HG02870 (cell line): ENCODE results near the gene TUBB4A.

Experiments used
- ATAC-seq: cut with Tn5 transposase; IDR thresholded peaks from one replicate; pipeline ENCODE4 v1.9.1; 2021; ENCODE audit warnings: mild to moderate bottlenecking, moderate library complexity; ENCODE audit not compliant: unreplicated experiment

Gene TUBB4A

DNA sequence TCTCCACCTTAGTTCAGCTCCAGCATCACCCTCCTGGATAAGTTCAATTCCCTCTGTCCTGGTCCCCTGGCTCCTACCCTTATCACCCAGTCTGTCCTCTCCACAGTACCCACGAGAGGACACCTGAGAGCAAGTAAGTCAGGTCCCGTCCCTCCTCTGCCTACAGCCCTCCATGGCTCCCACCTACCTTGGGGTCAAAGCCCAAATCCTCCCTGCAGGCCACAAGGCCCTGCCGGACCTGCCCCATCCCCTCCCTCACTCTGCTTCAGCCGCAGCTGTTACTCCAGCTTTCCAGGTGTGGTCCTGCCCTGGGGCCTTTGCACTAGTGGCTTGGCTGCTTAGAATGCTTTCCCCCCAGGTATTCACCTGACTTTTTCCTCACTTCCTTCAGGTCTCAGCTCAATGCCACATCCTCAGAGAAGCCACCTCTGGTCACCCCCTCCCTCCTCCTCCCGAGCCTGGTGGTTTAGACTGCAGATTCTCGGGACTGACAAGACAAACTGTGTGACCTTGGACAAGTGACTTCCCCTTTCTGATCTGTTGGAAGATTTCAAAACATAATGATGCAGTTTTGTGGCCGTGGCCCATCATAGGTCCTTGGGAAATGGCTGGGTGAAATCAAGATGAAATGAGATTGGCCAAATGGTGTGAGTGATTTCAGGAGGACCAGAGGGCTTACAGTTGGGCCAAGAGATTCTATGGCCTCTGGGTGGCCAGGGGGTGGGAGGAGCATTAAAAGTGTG lies 3.6 kb downstream of the TUBB4A start:
- ATAC-seq, result no peak

DNA sequence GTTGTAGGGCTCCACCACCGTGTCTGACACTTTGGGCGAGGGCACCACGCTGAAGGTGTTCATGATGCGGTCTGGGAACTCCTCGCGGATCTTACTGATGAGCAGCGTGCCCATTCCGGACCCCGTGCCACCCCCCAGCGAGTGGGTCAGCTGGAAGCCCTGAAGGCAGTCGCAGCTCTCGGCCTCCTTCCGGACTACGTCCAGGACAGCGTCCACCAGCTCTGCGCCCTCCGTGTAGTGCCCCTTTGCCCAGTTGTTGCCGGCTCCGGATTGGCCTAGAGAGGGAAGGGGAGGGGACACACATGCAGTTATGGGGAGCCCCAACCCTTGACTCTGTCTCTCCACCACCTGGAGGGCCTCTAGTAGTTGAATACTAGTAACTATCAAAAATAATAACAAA lies 6.2 kb downstream of the TUBB4A start:
- ATAC-seq, result no peak

DNA sequence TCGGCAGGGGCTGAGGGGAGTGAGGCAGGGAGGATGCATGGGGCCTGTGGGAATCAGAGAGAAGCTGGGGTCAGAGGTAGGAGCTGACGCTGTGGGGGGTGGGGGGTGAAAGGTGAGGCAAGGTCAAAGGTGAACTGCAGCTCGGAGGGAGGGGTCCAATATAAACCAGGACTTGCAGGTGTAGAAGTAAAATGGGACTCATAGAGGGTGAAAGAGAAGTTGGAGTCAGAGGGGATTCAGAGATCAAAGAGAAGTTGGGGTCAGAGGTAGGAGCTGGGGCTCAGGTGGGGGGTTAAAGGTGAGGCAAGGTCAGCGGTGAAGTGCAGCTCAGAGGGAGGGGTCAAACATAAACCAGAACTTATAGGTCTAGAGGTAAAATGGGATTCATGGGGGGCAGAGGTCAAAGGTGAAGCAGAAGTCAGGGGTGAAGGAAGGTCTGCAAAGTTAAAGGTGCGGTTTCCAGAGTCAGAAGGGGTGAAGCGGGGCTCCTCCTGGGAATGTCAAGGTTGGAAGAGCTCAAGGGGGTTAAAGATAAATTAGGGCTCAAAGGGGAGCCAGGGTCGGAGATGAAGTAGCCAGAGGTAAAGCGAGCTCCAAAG lies 7.6 kb downstream of the TUBB4A start:
- no peak for ATAC-seq

DNA sequence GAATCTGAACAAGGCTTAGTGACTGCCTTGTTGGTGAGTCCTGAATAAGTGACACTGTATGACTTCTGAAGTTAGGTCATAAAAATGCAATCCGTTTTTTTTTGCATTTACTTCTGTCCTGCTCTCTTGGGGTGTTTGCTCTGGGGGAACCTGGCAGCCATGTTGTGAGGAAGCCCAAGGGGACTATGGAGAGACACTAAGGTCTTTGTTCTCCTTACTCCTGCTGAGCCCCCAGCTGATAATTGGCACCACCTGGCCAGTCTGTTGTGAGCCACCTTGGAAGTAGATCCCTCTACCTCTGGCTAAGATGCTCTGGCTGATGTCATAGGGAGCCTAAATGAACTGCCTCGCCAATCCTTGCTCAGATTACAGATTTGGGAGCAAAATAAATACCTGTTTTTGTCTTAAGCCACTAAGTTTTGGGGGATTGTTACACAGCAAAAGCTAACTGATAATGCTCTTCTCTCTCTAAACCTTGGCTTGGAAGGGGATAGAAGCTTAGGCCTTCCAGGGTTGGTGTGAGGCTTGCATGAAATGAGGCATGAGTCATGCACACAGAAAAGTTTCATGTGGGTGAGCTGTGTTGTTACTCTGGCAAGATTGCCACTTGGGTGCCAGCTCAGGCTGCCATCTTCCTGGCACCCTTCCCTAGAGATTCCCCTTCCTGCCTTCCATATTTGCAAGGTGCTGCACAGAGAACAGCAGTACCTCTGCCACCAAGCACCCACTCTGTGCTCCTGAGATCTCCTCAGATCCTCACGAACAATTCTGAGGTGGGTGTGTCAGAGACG lies 10.1 kb downstream of the TUBB4A start:
- no peak for ATAC-seq

DNA sequence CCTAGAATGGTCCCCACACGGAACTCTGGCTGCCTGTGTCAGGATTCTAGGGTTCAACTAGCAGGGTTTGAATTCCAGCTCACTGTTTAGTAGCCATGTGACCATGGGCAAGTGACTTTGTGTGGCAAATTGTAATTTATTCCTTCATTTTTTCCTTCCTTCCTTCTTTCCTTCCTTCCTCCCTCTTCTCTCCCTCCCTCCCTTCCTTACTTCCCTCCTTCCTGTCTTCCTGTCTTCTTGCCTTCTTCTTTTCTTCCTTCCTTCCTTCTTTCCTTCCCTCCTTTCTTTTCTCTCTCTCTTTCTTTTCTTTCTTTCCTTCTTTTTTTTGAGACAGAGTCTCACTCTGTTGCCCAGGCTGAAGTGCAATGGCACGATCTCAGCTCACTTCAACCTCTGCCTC lies 12.0 kb downstream of the TUBB4A start:
- no peak for ATAC-seq

DNA sequence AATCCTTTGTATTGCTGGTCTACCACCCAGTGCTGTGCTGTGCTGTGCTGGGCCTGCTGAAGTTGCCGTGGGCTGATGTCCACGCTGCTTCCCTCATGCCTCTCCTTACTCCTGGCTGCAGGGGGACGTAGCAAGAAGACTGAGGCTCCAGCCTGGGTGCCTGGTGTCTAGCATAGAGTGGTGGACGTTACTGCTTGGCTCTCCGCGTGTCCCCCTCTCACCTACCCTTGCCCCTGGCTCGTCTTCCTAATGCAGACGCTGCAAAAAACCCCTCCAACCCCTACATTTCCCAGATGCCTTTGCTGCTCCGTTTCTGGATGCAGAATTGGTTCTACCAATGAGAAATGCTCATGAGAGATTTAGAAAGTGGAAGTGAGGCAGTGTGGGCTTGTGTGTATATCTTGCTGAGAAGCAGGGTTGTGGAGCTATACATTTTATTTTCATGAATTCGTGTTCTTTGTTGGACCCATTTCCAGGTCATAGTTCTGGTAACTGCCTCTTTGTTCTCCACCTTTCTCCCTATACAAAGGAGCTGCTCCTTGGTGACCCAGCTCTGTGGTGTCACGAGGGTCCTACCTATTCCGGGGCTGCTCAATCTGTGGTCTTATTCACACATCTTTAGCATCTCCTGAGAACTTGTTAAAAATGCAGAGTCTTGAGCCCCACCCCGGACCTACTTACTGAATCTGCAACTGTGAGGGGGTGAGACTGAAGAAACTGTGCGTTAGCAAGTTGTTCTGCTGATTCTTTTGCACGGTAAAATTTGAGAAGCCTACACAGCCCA lies 12.6 kb downstream of the TUBB4A start:
- no peak for ATAC-seq

DNA sequence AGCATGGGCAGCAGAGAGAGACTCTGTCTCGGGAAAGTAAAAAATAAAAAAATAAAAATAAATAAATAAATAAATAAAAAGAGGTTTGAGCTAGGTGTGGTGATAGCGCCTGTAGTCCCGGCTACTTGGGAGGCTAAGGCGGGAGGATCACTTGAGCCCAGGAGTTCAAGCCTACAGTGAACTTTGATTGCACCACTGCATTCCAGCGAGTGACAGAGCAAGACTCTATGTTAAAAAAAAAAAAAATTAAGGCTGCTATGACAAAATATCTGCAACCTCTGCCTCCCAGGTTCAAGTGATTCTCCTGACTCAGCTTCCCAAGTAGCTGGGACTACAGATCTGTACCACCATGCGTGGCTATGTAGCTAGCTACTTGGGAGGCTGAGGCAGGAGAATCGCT lies 17.3 kb downstream of the TUBB4A start:
- ATAC-seq, result no peak

DNA sequence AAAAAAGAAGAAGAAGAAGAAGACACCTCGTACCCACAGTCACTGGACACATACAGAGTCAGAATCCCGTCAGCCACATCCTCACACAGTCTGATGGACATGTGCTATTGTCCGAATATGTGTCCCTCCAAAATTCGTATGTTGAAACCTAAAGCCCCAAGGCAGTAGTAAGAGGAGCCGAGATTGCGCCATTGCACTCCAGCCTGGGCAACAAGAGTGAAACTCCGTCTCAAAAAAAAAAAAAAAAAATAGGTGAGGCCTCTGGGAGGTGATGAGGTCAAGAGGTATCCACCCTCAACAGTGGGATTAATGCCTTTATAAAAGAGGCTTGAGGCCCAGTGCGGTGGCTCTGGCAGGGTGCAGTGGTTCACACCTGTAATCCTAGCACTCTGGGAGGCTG lies 17.9 kb downstream of the TUBB4A start:
- no peak for ATAC-seq

DNA sequence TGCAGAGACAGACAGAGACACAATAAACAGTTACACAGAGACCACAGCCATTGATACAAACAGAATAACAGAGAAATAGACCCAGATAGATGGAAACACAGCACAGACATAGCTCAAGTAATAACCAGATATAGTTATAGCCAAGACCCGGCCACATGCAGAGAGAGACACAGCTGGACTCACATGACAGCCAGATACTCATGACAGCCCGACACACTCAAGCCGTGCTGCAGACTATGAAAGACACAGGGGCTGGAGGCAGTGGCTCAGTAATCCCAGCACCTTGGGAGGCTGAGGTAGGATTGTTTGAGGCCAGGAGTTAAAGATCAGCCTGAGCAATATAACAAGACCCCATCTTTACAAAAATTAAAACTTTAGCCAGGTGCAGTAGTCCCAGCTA lies 18.9 kb downstream of the TUBB4A start:
- ATAC-seq, result no peak

DNA sequence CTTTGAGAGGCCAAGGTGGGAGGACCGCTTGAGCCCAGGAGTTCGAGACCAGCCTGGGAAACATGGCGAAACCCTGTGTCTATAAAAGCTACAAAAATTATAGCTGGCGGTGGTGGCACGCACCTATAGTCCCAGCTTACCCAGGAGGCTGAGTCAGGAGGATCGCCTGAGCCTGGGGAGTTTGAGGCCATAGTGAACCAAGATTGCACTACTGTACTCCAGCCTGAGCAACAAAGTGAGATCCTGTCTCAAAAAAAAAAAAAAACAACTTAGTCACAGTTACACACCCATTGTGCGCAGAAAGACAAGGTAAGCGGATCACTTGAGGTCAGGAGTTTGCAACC lies 19.8 kb downstream of the TUBB4A start:
- no peak for ATAC-seq

DNA sequence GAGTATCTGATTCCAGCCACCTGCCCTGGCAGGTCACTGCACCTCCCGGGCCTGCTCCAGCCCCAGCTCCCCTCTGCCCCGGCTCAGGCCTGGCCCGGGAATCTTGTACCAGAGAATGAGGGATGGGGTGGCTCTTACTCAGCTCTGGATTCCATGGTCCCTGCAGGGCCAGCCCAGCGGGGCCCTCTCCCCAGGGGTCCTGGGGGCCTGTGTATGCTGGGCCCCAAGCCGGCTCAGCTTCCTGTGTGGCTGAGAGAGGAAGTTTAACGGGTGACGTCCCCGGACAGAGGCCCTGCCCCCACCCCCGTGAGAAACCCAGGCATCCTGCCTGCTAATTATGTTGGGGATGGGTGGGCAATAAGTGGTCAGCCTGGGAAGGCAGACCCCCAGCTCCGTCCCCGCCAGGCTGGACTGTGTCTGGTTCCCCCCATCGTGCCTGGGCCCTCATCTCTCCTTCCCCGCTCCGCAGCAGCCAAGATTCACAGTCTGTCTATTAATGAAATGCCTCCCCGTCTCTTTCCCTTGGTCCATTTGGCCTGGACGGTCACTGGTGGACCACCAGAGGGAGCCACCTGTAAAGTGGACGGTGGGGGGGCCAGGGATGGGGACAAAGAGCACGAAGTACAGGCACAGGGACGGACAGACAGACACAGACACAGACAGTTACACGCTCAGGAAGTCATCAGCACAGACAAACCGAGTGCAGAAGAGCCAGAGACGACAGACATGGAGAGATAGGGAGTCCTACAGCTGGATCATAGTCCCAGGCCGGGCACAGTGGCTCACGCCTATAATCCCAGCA lies 20.4 kb downstream of the TUBB4A start, which contains the start of gene DENND1C:
Gene DENND1C (minus strand): TSS at position 247 of the 802 bp plus-strand sequence. CDS start 92 bp downstream, at position 155.
- ATAC-seq, result no peak

DNA sequence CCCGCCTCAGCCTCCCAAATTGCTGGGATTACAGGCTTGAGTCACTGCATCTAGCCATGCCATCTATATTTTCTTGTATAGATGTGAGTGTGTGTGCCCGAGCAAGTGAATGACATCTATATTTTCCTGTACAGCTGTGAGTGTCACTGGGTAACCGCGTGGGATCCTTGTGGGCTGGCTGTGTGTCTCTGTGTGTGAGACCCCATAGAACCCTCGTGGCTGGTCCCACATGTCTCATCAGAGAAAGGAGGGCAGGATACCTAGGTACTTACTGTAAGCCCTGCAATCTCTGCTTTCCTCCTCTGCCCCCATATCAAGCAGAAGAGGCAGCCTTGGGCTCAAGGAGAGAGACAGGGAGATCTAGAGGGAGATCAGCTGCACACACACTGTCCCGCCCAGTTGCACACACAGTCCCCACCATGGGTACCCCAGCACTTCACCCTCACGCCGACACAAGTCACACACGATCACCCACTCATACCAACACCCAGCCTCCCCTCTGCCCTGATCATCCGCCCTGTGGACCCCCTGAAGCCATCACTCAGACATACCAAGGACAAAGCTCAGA lies 21.2 kb downstream of the TUBB4A start:
- no peak for ATAC-seq

DNA sequence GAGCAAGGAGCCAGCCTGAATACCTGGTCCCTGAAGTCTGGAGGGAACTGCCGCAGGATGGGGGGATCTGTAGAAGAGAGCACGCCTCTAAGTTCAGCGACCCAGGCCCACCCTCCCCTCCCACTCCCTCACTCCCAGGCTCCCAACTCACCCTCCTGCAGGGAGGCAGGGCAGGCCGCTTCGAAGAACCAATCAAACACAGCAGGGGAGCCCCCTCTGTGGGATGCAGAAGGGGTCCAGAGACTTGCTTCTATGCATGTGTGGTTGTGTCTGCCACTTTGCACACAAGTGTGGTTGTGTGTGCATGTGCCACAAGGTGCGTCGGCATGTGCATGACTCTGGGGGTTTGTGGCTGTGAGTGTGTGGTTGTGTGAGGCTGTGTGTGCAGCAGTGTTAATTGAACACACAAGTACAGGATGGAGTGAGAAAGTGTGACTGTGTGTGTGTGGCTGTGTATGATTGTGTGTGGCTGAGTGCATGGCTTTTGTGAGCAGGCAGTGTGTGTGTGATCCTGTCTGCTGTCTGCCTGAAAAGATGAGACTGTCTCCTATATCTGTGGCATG lies 22.2 kb downstream of the TUBB4A start:
- no peak for ATAC-seq

DNA sequence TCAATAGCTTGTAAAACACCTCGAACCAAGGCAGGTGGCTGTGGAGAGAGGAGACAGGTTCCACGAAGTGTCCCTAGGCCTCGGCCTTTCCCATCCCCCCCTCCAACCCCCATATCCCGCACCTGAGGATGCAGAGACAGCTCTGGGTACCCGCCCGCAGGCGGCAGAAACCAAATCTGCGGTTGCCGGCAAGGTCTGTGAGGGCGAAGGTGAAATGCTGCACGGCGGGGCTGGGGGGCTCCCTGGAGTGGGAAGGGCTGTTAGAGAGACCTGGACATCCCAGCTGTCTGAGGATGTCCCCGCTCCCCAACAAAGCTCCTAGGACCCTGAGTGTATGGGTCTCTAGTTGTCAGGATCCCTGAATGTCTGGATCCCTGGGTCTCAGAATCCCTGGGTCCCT lies 23.3 kb downstream of the TUBB4A start:
- no peak for ATAC-seq

DNA sequence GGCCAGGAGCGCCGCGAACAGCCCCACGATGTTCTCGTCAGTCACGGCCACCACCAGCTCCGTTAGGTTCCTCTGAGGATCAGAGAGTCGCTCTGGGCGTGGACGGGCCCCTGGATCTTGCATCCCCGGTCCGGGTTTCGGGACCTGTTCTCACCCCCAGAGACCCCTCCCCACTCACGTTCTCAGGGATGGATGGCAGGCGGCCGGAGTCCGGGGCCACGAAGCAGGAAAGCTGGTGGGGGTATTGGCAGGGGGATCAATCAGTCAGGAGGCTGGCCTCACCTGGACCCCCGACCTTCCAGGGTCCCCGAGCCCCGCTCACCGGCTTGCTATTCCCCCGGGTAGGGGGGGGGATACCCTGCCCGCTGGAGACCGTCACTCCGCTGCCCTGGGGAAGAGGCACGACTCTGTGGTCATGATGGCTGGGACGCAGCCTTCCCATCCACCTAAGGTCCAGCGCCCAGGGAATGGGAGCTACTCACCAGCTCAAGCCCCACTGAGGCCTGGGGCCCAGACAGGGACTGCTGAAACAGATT lies 25.1 kb downstream of the TUBB4A start:
- no peak for ATAC-seq

DNA sequence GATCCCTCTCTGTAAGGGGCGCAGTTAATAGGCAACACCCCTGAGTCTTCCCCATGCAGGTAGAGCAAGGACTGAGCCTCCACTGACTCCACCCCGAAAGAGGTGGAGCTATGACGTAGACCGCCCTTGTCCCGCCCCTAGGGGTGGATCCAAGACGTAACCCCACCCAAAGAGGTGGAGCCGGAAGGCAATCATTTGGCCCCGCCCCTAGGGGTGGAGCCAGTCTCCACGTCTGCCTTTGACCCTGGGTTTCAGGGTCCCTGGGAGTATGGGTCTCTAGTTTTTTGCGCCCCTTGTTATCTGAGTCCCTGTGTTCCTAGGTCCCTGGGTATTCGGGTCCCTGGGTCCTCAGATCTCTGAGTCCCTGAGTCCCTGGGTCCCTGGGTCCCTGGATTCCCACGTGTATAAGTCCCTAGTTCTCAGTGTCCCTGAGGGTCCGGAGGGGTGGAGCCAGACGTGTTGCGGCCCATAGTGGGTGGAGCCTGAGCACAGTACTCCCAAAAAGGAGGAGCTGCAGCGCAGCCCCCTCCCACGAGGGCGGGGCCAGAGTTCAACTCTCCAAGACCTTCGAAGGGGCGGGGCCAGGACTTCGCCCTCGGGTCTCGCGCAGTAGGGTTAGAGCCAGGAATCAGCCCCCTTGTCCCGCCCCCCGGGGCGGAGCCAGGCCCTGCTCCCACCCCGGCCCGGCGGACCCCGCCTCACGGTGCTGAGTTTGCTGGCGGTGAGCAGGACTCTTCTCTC lies 25.8 kb downstream of the TUBB4A start:
- no peak for ATAC-seq

DNA sequence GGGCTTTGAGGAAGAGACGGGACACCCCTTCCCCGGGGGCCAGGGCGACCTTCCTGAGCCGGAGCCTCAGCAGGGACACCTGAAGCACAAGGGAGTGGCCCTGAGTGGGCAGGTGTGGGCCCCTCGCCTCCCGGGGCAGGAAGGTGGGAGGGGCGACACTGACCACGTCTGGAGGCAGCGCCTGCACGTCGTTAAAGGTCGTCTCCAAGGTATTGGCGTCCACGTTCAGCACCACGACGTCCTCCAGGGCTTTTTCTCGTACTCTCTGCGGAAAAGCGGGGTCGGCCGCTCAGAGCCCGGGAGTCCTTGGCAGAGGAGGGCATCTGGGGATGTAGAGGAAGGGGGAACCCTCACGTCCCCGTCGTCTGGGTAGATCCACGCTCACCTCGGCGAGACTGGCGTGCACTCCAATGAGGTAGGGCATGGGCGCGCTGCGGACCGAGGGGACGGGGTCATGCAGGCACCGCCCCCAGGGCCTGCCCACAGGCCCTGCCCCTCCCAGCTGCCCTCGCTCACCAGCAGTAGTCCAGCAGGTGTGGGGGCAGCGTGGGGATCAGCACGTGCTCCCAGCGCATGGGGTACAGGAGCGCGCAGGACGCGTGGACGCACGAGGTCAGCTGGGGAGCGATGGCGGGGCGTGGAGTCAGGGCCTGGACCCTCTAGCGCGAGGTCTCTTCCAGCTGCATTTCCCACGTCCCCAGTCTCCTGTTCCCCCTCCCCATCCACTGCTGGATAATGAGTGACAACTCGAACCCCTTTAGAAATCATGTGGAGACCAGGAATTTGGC lies 26.6 kb downstream of the TUBB4A start:
- ATAC-seq, result no peak

DNA sequence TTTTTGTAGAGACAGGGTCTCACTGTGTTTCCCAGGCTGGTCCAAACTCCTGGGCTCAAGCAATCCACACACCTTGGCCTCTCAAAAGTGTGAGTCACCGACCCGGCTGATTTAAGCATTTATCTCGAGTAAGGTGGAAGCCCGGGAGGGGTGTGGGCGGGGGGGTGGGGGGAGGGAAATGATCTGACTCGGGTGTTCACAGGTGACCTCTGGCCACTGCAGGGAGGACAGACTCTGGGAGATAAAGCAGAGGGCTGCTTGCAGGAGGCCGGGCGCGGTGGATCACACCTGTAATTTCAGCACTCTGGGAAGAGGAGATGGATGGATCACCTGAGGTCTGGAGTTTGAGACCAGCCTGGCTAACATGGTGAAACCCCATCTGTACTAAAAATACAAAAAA lies 28.5 kb downstream of the TUBB4A start:
- ATAC-seq, result no peak
